Hematopoietic multipotent progenitor cell (in vitro differentiated cells): ENCODE data around the gene NSD2. TPM values are rescaled to one million over a fixed set of nuclear protein-coding genes. Genes with fewer than 3 reads are reported as not detected.
"Not testable (repeated sequence)": the region's sequence is repeated elsewhere in the genome, so short reads cannot be mapped to it uniquely, and the experiment has no call there.

Experiments used
- DNase-seq, 3 donors: peaks; one replicate each; pipeline ENCODE4 v3.0.0-alpha.2; 2011 to 2015; ENCODE audit warnings: low read depth in 2 of 3, low spot score in 2 of 3
- total RNA-seq: library from RNA; depleted of rRNA; stranded (reverse); fragments of >200 nt; gene quantifications from one replicate; pipeline ENCODE4 v1.2.3, GENCODE V29; 2012

NSD2 gene
- 41.7 TPM for total RNA-seq

- DNase-seq = peak; percentile 86 to 93 (median 90)
Measured at GRCh38 chr4:1870578-1871443, at the start of gene NSD2. NSD2 (plus strand) TSS chr4:1871393; CDS start chr4:1900655, 29,262 bp downstream.

- DNase-seq = no peak
Measured at GRCh38 chr4:1821679-1822567, 49.3 kb upstream of the NSD2 start.

GRCh38 chr4:1822568-1823544 is 48.3 kb upstream of the NSD2 start:
- DNase-seq = no peak

GRCh38 chr4:1823545-1823932 is 47.7 kb upstream of the NSD2 start:
- no peak for DNase-seq

- DNase-seq = no peak
Measured at GRCh38 chr4:1824746-1825145, 46.4 kb upstream of the NSD2 start.

GRCh38 chr4:1825326-1825725 is 45.9 kb upstream of the NSD2 start:
- no peak for DNase-seq

GRCh38 chr4:1826531-1827350 is 44.5 kb upstream of the NSD2 start:
- DNase-seq = no peak

- no peak for DNase-seq
Measured at GRCh38 chr4:1830234-1830633, 41.0 kb upstream of the NSD2 start.

GRCh38 chr4:1830642-1831228 is 40.5 kb upstream of the NSD2 start:
- DNase-seq = peak in 1 of 3 donors; percentile 16

- DNase-seq = no peak
Measured at GRCh38 chr4:1831331-1831730, 39.9 kb upstream of the NSD2 start.

- no peak for DNase-seq
Measured at GRCh38 chr4:1832690-1833089, 38.5 kb upstream of the NSD2 start.

- DNase-seq = no peak
Measured at GRCh38 chr4:1833307-1834046, 37.7 kb upstream of the NSD2 start.

GRCh38 chr4:1834047-1834775 is 37.0 kb upstream of the NSD2 start:
- no peak for DNase-seq

- DNase-seq = not testable (repeated sequence)
Measured at GRCh38 chr4:1835836-1836235, 35.4 kb upstream of the NSD2 start.

GRCh38 chr4:1836650-1837049 is 34.5 kb upstream of the NSD2 start:
- DNase-seq = no peak

GRCh38 chr4:1837069-1837468 is 34.1 kb upstream of the NSD2 start:
- no peak for DNase-seq

GRCh38 chr4:1839282-1839681 is 31.9 kb upstream of the NSD2 start:
- no peak for DNase-seq
